Spinal cord (tissue), 10 donors: ENCODE results near the gene PDGFRB. TPM values are rescaled to one million over a fixed set of nuclear protein-coding genes. Genes with fewer than 3 reads are reported as not detected.

Source experiments
- DNase-seq, 6 donors: peaks; one replicate each; pipeline versions ENCODE4 v3.0.0 to v3.0.0-alpha.2; 2013 to 2015; ENCODE audit warnings: low spot score in 6 of 6, low read depth in 4 of 6
- H3K27ac ChIP-seq: one replicate; pipeline ENCODE4 v1.5.1; 2013; ENCODE audit warnings: low read depth, low read length, control low read depth
- H3K27me3 ChIP-seq: one replicate; pipeline ENCODE4 v1.6.1; 2013; ENCODE audit warnings: low read length; ENCODE audit not compliant: control insufficient read depth, insufficient read depth
- H3K36me3 ChIP-seq: one replicate; pipeline ENCODE4 v1.6.1; 2013; ENCODE audit warnings: low read length; ENCODE audit not compliant: control insufficient read depth, insufficient read depth
- H3K4me1 ChIP-seq: one replicate; pipeline ENCODE4 v1.6.1; 2013; ENCODE audit warnings: low read length; ENCODE audit not compliant: control insufficient read depth, insufficient read depth
- H3K4me3 ChIP-seq: one replicate; pipeline ENCODE4 v1.5.1; 2013; ENCODE audit warnings: low read depth, low read length, control low read depth
- H3K9me3 ChIP-seq: one replicate; pipeline ENCODE4 v1.6.1; 2013; ENCODE audit warnings: low read length; ENCODE audit not compliant: control insufficient read depth, insufficient read depth
- WGBS: methylation state at CpG from one replicate; pipeline ENCODE4 v1.1.5; 2013; ENCODE audit warnings: missing lambda C conversion rate; ENCODE audit not compliant: insufficient coverage; 5-methylcytosine and 5-hydroxymethylcytosine counted together
- polyA plus RNA-seq, 2 donors: library from polyadenylated mRNA; unstranded; fragments of 120-200 nt; gene quantifications; one replicate each; pipeline ENCODE4 v1.2.1, GENCODE V29; 2013; ENCODE audit not compliant: insufficient read length in 2 of 2
- total RNA-seq, 2 donors: library from RNA; depleted of rRNA in 1 of 2; stranded (reverse); fragments of 120-200 nt in 1 of 2; fragments of >200 nt in 1 of 2; gene quantifications; one replicate each; pipeline versions ENCODE4 v1.2.3 to v1.2.4, GENCODE V29; 2013 to 2014
- donor health status: healthy.

Gene PDGFRB
- total and polyA plus RNA-seq, 4 donors = 53.0 to 121 (median 85.2) TPM

- DNase-seq = no peak
- H3K9me3 ChIP-seq = no peaks in the 10 kb centered on the region
- no peaks in the 10 kb centered on the region for H3K27me3 ChIP-seq
- no peak overlapping the region for H3K4me3 ChIP-seq
- no peak overlapping the region for H3K27ac ChIP-seq
- H3K36me3 ChIP-seq = peaks cover 54% of the 10 kb centered on the region
- WGBS = 78% methylated on average over 16 of the region's 19 CpGs
- peaks cover 2% of the 10 kb centered on the region for H3K4me1 ChIP-seq
Measured at GRCh38 chr5:150120617-150121447, 34.8 kb downstream of the PDGFRB start.

GRCh38 chr5:150120062-150120441, 35.6 kb downstream of the PDGFRB start:
- Histone ChIP-seq H3K9me3 (no peaks in the 10 kb centered on the region), H3K27ac (no peak overlapping the region), H3K4me3 (no peak overlapping the region), H3K27me3 (no peaks in the 10 kb centered on the region), H3K36me3 (peaks cover 54% of the 10 kb centered on the region), H3K4me1 (peaks cover 9% of the 10 kb centered on the region)
- DNase-seq = no peak
- 92% methylated on average over 2 of the region's 3 CpGs for WGBS

DNA sequence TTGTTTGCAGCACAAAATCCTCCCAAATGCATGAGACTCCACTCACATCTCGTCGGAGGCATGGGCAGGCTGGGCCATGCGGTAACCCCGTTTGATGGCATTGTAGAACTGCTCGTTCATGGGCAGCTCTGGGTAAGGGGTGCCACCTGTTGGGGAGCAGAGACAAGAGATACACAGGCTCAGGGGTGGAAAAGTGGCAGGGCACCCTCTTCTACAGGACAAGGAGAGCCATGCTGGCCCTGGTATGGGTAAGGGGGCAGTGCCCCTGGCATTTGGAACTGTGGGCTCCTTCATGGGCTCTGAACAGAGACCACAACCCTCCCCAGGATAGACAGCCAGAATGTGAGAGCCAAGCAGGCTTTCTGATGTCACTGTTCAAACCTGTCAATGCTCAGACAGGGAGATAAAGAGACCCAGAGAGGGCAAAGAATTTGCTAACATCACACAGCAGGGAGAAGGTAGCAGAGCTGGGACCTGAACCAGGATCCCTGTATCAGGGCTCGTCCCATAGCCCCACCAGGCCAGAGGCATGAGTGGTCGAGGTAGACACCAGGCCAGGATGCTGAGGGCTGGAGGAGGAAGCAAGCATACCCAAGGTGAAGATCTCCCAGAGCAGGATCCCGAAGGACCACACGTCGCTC, 36.1 kb downstream of the PDGFRB start:
- Histone ChIP-seq H3K4me1 (peaks cover 12% of the 10 kb centered on the region), H3K36me3 (peaks cover 53% of the 10 kb centered on the region), H3K9me3 (no peaks in the 10 kb centered on the region), H3K27ac (no peak overlapping the region), H3K4me3 (no peak overlapping the region), H3K27me3 (no peaks in the 10 kb centered on the region)
- no peak for DNase-seq
- WGBS = 88% methylated on average over 6 of the region's 10 CpGs

- Histone ChIP-seq H3K27ac (no peak overlapping the region), H3K9me3 (no peaks in the 10 kb centered on the region), H3K4me3 (no peak overlapping the region), H3K36me3 (peaks cover 46% of the 10 kb centered on the region), H3K4me1 (peaks cover 12% of the 10 kb centered on the region), H3K27me3 (no peaks in the 10 kb centered on the region)
- 98% methylated on average over 8 of the region's 11 CpGs for WGBS
- DNase-seq = no peak
Measured at GRCh38 chr5:150118561-150119229, 37.0 kb downstream of the PDGFRB start.

DNA sequence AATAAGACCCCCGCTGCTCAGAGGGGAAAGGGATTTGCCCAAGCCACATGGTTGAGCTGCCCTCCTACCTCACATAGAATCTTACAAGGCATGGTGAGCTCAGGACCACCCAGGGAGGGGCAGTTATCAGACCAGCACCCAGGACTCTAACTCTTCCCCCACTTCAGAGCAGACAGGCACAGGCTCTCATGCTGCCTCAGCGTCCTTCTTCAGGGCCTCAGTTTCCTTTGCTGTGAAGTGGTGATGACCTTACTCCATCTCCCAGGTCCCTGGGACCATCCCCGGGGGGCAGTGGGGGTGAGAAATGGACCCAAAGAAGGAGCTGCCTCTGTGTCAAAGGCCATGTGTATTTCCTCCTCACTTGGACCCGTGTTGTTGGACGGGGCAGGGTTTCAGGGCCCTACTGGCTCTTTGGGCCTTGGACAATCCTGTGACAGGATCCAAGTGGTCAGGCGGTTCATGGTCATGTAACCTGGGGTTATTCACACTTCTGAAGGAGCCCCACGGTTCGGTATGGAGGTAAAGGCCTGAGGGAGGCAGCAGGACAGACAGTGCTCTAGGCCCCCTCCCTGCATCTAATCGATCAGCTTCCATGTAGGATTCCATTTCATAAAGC, 37.6 kb downstream of the PDGFRB start:
- H3K4me3 ChIP-seq = no peak overlapping the region
- 83% methylated on average over 7 of the region's 9 CpGs for WGBS
- H3K27ac ChIP-seq = no peak overlapping the region
- no peak for DNase-seq
- no peaks in the 10 kb centered on the region for H3K27me3 ChIP-seq
- H3K9me3 ChIP-seq = no peaks in the 10 kb centered on the region
- H3K36me3 ChIP-seq = peaks cover 45% of the 10 kb centered on the region
- peaks cover 12% of the 10 kb centered on the region for H3K4me1 ChIP-seq

DNA sequence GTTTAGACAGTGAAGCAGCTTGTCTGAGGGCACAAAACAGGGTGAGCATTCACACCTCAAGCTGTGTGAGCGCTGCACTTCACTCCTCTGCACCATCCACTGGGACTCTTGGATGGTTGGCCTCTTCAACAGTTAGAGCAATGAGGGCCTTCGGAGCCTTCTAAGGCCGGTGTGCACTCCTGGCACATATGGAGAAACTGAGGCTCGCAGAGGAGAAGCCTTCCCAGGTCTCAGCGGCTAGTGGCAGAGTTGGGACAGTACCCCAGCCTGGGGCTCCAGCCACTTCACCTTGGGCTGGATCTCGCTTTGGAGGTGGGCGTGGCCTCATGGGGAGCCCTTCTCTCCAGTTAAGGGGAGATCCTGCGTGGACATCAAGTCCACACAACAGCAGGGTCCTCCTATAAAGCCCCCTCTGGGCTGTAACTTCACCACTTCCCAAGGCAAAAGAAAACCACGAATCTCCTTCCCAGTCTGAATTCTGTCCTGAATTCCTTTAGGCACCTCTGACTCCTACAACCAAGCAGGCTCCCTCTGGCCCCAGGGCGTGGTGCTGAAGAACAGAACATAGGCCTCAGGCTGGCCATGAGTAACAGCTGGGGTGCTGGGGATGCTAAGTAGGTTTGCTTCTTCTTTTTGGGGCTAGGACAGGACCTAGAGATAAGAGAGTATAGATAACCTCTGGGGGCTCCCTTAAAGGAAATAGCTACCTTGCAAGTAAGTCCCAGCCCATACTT, 38.8 kb downstream of the PDGFRB start:
- DNase-seq = no peak
- 89% methylated on average over 9 of the region's 10 CpGs for WGBS
- no peak overlapping the region for H3K27ac ChIP-seq

GRCh38 chr5:150114773-150115408, 40.8 kb downstream of the PDGFRB start:
- Histone ChIP-seq H3K9me3 (no peaks in the 10 kb centered on the region), H3K36me3 (peaks cover 30% of the 10 kb centered on the region), H3K4me1 (peaks cover 23% of the 10 kb centered on the region), H3K4me3 (no peak overlapping the region), H3K27ac (no peak overlapping the region), H3K27me3 (no peaks in the 10 kb centered on the region)
- WGBS = 53% methylated on average over 5 of the region's 8 CpGs
- DNase-seq = peak in 1 of 6 donors; percentile 33

More for the DNA sequence above, 38.8 kb downstream of the PDGFRB start:
- Histone ChIP-seq H3K4me3 (no peak overlapping the region), H3K4me1 (peaks cover 19% of the 10 kb centered on the region), H3K27me3 (no peaks in the 10 kb centered on the region), H3K9me3 (no peaks in the 10 kb centered on the region), H3K36me3 (peaks cover 40% of the 10 kb centered on the region)

- H3K4me3 ChIP-seq = no peak overlapping the region
- 84% methylated on average over 8 of the region's 12 CpGs for WGBS
- peaks cover 24% of the 10 kb centered on the region for H3K36me3 ChIP-seq
- no peak overlapping the region for H3K27ac ChIP-seq
- H3K4me1 ChIP-seq = peaks cover 23% of the 10 kb centered on the region
- H3K9me3 ChIP-seq = no peaks in the 10 kb centered on the region
- DNase-seq = no peak
- H3K27me3 ChIP-seq = no peaks in the 10 kb centered on the region
Measured at GRCh38 chr5:150114102-150114641, 41.5 kb downstream of the PDGFRB start.
